MM.1S (cell line): ENCODE data around the gene LIPT1.
A peak's percentile ranks its signal among the peaks of the same experiment; 100 is the strongest.

Experiments
- DNase-seq: peaks from one replicate; pipeline ENCODE4 v3.0.0-alpha.2; 2015
- H2AFZ ChIP-seq: fragments of 300-600 bp; sonication (generic); 2 replicates; pipeline ENCODE4 v1.6.0; 2016; ENCODE audit warnings: antibody characterized with exemption, low read length
- H3F3A ChIP-seq: fragments of 300-600 bp; sonication (generic); 2 replicates; pipeline ENCODE4 v1.6.1; 2016; ENCODE audit warnings: mild to moderate bottlenecking, antibody characterized with exemption, low read length, moderate library complexity, mixed read lengths; ENCODE audit not compliant: insufficient read depth
- H3K27ac ChIP-seq: fragments of 300-600 bp; sonication (generic); 2 replicates; pipeline ENCODE4 v1.5.1; 2016; ENCODE audit warnings: mild to moderate bottlenecking, low read length
- H3K27me3 ChIP-seq: fragments of 300-600 bp; sonication (generic); replicated peaks from 2 replicates; pipeline ENCODE4 v1.6.0; 2016; ENCODE audit warnings: low read length; ENCODE audit not compliant: insufficient read depth
- H3K36me3 ChIP-seq: fragments of 300-600 bp; sonication (generic); replicated peaks from 2 replicates; pipeline ENCODE4 v1.6.1; 2016; ENCODE audit warnings: mild to moderate bottlenecking, low read length, mixed read lengths; ENCODE audit not compliant: insufficient read depth
- H3K4me1 ChIP-seq: fragments of 300-600 bp; sonication (generic); 2 replicates; pipeline ENCODE4 v1.6.1; 2016; ENCODE audit warnings: low read length, mixed read lengths
- H3K4me2 ChIP-seq: fragments of 300-600 bp; sonication (generic); 2 replicates; pipeline ENCODE4 v1.6.0; 2016; ENCODE audit warnings: low read depth, low read length
- H3K4me3 ChIP-seq: fragments of 300-600 bp; sonication (generic); 2 replicates; pipeline ENCODE4 v1.5.1; 2016; ENCODE audit warnings: low read length, mixed read lengths
- H3K79me2 ChIP-seq: fragments of 300-600 bp; sonication (generic); 2 replicates; pipeline ENCODE4 v1.6.1; 2016; ENCODE audit warnings: mixed run types, low read length, mixed read lengths
- H3K9ac ChIP-seq: fragments of 300-600 bp; sonication (generic); 2 replicates; pipeline ENCODE4 v1.6.1; 2016; ENCODE audit warnings: low read length, mixed read lengths
- H3K9me2 ChIP-seq: fragments of 300-600 bp; sonication (generic); replicated peaks from 2 replicates; pipeline ENCODE4 v1.6.1; 2016; ENCODE audit warnings: mild to moderate bottlenecking, low read length, mixed read lengths; ENCODE audit not compliant: insufficient read depth
- H3K9me3 ChIP-seq: fragments of 300-600 bp; sonication (generic); replicated peaks from 2 replicates; pipeline ENCODE4 v1.6.1; 2016; ENCODE audit warnings: mild to moderate bottlenecking, low read length, mixed read lengths; ENCODE audit not compliant: insufficient read depth
- H4K20me1 ChIP-seq: fragments of 300-600 bp; sonication (generic); 2 replicates; pipeline ENCODE4 v1.6.1; 2016; ENCODE audit warnings: mild to moderate bottlenecking, low read length, moderate library complexity, mixed read lengths; ENCODE audit not compliant: insufficient read depth
- CTCF ChIP-seq: fragments of 300-600 bp; sonication (generic); IDR thresholded peaks from 2 replicates; pipeline ENCODE4 v1.5.1; 2016; ENCODE audit warnings: antibody characterized with exemption, low read length, mixed read lengths
- EZH2 ChIP-seq: fragments of 300-600 bp; sonication (generic); optimal IDR thresholded peaks from 2 replicates; pipeline ENCODE3; 2017; ENCODE audit warnings: low read depth, mild to moderate bottlenecking, antibody characterized with exemption, low read length, mixed read lengths
- EZH2phosphoT487 ChIP-seq: fragments of 300-600 bp; sonication (generic); IDR thresholded peaks from 2 replicates; pipeline ENCODE4 v1.6.1; 2018; ENCODE audit warnings: antibody characterized with exemption, low read length

The LIPT1 gene

GRCh38 chr2:99180755-99181623 lies 26.2 kb downstream of the LIPT1 start, which contains the start of the genes MITD1 and MRPL30:
TSS of gene MITD1 (minus strand) at chr2:99181058. CDS start at chr2:99180981, 77 bp downstream.
TSS of gene MRPL30 (plus strand) at chr2:99181184. CDS start at chr2:99186204, 5,020 bp downstream.
- Histone ChIP-seq H3K4me1 (peaks cover 10% of the 10 kb centered on the region; the same call in 1 of the 2 replicates), H3K9me2 (no peaks in the 10 kb centered on the region), H3K27ac (peak within 1 kb of the TSS; percentile 43; the same call in 1 of the 2 replicates), H3K79me2 (peaks cover 92% of the 10 kb centered on the region), H4K20me1 (no peaks in the 10 kb centered on the region), H3K9me3 (no peaks in the 10 kb centered on the region), H3K4me2 (peak within 1 kb of the TSS; percentile 62), H3K4me3 (peak within 1 kb of the TSS; percentile 89), H3K9ac (peak within 1 kb of the TSS; percentile 78), H3K36me3 (no peaks in the 10 kb centered on the region), H2AFZ (peak within 1 kb of the TSS; percentile 92), H3K27me3 (no peaks in the 10 kb centered on the region), H3F3A (no peaks in the 10 kb centered on the region)
- DNase-seq: peak; percentile 96
- TF ChIP-seq CTCF: no peak
- TF ChIP-seq EZH2phosphoT487: no peak
- TF ChIP-seq EZH2: no peak

GRCh38 chr2:99181624-99182000 lies 26.8 kb downstream of the LIPT1 start:
- Histone ChIP-seq H3K27ac (peak overlapping the region; percentile 43; the same call in 1 of the 2 replicates), H3K4me1 (peaks cover 10% of the 10 kb centered on the region; the same call in 1 of the 2 replicates), H3K4me3 (peak overlapping the region; percentile 89), H3K27me3 (no peaks in the 10 kb centered on the region), H3K79me2 (peaks cover 90% of the 10 kb centered on the region), H3F3A (no peaks in the 10 kb centered on the region), H3K9me3 (no peaks in the 10 kb centered on the region), H2AFZ (peak overlapping the region; percentile 92), H4K20me1 (no peaks in the 10 kb centered on the region), H3K9ac (peak overlapping the region; percentile 78), H3K9me2 (no peaks in the 10 kb centered on the region), H3K36me3 (no peaks in the 10 kb centered on the region), H3K4me2 (peak overlapping the region; percentile 62)
- DNase-seq: no peak
- TF ChIP-seq CTCF: no peak
- TF ChIP-seq EZH2phosphoT487: no peak
- no peak for TF ChIP-seq EZH2

DNA sequence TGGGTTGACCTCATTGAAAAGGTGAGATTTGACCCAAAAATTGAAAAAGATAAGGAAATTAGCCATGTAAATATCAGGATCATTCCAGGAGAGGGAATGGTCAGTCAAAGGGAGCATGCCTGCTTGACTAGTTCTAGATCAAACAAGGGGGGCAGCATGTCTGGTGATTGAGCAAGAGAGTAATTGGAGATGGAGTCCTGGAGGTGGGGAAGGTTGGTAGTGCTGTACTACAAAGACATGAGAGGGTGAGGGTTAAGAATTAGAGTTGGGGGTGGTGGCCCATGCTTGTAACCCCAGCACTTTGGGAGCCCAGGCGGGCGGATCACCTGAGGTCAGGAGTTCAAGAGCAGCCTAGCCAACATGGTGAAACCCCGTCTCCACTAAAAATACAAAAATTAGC lies 28.3 kb downstream of the LIPT1 start:
- H3K27me3 ChIP-seq: no peaks in the 10 kb centered on the region
- no peaks in the 10 kb centered on the region for H4K20me1 ChIP-seq
- no peaks in the 10 kb centered on the region for H3K36me3 ChIP-seq
- H2AFZ ChIP-seq: no peak overlapping the region
- TF ChIP-seq CTCF (no peak), EZH2 (no peak)
- no peaks in the 10 kb centered on the region for H3K9me3 ChIP-seq
- no peaks in the 10 kb centered on the region for H3F3A ChIP-seq
- H3K4me2 ChIP-seq: no peak overlapping the region
- no peaks in the 10 kb centered on the region for H3K9me2 ChIP-seq
- no peak for DNase-seq
- H3K4me1 ChIP-seq: peaks cover 10% of the 10 kb centered on the region; the same call in 1 of the 2 replicates
- peaks cover 76% of the 10 kb centered on the region for H3K79me2 ChIP-seq
- H3K27ac ChIP-seq: no peak overlapping the region
- no peak overlapping the region for H3K9ac ChIP-seq
- H3K4me3 ChIP-seq: no peak overlapping the region
